Amniotic epithelial cell (primary cell): Measurements from ENCODE around the gene KLHDC8A.
A peak's percentile ranks its signal among the peaks of the same experiment; 100 is the strongest.
"Not testable (repeated sequence)": the region's sequence is repeated elsewhere in the genome, so short reads cannot be mapped to it uniquely, and the experiment has no call there.

Experiments used
- DNase-seq: peaks from one replicate; pipeline ENCODE4 v3.0.0-alpha.2; 2010; ENCODE audit warnings: low read depth

The KLHDC8A gene

GRCh38 chr1:205371871-205372660, 15.3 kb upstream of the KLHDC8A start:
- peak; percentile 93 for DNase-seq

DNA sequence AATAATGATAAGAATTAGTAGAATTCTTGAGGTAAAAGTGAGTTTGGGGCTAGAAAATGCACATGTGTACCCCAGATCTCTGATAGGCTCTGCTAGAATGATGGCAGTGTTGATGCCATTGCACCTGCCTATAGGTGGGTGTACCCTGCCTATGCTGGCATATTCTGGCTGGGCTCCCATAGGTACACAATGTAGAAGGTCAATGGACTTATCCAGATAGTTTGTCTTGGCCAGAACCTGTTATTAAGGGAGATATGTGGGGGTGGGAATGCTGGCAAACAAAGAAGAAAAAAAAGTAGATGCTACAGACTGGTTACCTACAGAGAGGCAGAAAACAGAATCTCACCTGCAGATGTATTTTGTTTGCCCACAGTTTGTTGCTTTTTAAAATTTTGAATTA, 14.1 kb upstream of the KLHDC8A start:
- no peak for DNase-seq

GRCh38 chr1:205369701-205370123, 13.0 kb upstream of the KLHDC8A start:
- DNase-seq, result no peak

GRCh38 chr1:205368478-205368877, 11.8 kb upstream of the KLHDC8A start:
- no peak for DNase-seq

DNA sequence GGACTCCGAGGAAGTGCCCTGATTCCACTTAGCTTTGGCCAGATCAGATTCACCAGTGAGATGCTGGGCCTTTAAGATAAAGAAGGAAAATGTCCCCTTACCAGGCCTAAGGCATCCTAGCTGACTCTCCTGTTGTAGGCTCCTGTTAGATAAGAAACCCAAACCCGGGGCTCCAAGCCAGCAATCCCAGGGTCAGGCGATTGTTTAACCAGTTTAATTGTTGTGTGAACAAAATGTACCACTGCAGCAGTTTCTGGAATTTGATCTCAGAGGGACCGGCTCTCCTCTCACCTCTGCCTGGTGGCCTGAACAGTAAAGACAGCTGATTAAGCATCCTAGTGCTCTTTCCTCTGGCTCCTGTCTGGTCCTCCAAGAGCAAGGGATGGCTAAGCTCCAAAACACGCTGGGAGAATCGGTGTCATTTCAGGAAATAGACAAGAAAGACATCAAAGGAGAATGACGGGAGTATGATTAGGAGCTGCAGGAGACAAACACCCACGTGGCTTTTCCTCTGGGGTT, 9.3 kb upstream of the KLHDC8A start:
- no peak for DNase-seq

DNA sequence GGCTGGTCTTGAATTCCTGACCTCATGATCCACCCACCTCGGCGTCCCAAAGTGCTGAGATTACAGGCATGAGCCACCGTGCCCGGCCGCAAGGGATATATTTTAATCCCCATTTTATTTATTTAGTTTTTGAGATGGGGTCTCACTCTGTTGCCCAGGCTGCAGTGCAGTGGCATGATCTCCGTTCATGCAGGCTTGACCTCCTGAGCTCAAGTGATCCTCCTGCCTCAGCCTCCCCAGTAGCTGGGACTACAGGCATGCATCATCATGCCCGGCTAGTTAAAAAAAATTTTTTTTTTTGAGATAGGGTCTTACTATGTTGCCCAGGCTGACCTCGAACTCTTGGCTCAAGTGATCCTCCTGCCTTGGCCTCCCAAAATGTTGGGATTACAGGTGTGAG, 8.4 kb upstream of the KLHDC8A start:
- not testable (repeated sequence) for DNase-seq

DNA sequence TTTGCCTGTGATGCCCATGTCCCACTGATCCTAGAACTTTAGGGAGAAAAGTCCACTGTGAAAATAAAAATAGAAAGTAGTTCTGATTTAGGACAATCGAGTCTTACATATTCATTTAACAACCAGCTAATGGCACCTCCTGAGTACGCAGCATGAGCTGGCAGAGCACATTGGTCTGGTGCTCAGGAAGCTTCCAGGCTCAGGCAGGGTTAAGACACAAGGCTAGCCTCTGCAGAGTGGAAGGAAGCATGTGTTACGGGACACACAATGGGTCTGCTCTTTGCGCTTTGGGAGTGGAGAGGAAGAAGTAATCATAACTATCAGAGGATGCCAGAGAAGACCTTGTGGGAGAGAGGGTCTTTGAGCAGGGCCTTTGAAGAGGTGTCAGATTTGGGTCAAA, 4.2 kb upstream of the KLHDC8A start:
- DNase-seq, result no peak

- no peak for DNase-seq
Observed at GRCh38 chr1:205359771-205360565, 3.2 kb upstream of the KLHDC8A start.

- DNase-seq, result no peak
Observed at GRCh38 chr1:205358579-205358978, 1.9 kb upstream of the KLHDC8A start.

DNA sequence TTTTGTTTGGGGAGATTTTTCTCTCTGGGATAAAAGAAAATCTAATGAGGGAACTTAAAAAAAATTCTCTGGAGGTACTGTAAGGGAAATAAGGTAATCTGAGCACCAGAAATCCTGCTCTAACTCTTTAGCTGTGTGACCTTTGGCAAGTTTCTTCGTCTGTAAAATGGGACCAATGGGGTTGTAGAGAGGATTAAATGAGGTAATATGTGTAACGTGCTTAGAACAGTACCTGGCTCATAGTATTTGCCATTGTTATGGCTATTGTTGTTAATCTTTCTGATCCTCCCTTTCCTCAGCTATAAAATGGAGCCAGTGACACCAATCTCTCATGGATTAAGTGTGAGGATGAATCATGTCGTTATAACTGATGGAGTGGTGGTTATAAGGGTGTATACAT, 845 bp upstream of the KLHDC8A start:
- no peak for DNase-seq

- peak; percentile 68 for DNase-seq
Observed at GRCh38 chr1:205355075-205355453, 1.7 kb downstream of the KLHDC8A start.

DNA sequence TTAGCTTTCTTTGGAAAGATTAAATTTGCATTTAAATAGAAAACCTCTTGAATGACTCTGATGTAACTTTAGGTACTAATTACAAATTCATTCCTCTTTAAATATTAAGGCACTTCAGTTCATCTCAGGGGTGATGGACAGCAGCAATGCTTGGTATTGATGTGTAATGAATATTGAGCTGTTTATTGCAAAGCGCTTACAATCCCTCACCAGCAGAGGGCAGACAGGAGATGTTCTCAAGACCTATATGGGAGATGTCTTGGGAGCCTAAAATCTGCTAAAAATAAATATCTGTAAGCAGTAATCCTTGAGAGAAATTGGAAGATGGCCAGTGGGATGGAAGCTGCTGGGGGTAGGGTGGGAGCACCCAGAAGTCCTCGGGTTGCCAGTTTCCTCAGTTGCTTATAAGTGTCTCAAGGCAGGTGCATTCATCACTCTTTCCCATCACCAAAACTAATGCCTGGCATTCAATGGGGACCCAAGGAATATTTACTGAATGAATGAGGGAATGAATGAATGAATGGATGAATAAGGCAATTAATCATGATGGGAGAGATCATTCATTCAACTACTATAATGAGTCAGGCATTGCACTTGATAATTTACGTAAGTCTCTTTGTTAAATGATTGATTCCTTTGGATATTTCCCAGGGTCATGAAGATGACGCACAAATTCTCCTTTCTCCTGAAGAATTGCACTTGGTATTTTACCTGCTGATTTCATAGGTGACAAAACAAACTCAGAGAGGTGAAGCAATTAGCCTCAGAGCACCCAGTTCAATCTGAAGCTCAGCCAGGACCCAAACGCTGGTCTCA, 2.3 kb downstream of the KLHDC8A start:
- peak; percentile 62 for DNase-seq

GRCh38 chr1:205353612-205354011, 3.1 kb downstream of the KLHDC8A start:
- peak; percentile 44 for DNase-seq

DNA sequence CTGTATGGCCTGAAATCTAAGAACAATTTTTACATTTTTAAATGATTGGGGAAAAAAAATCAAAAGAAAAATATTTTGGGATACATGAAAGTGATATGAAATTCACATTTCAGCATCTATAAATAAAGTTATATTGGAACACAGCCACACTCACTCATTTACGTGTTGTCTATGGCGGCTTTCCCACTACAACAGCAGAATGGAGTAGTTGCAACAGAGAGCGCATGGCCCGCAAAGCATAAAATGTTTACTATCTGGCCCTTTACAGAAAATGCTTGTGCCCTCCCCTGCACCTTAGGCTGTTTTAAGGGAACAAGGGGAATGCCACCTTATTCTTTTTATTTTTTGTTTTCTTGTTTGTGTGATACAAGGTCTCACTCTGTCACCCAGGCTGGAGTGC, 3.5 kb downstream of the KLHDC8A start:
- DNase-seq, result no peak

- peak; percentile 43 for DNase-seq
Observed at GRCh38 chr1:205351984-205352713, 4.6 kb downstream of the KLHDC8A start.

GRCh38 chr1:205350691-205351141, 6.0 kb downstream of the KLHDC8A start:
- DNase-seq, result no peak

DNA sequence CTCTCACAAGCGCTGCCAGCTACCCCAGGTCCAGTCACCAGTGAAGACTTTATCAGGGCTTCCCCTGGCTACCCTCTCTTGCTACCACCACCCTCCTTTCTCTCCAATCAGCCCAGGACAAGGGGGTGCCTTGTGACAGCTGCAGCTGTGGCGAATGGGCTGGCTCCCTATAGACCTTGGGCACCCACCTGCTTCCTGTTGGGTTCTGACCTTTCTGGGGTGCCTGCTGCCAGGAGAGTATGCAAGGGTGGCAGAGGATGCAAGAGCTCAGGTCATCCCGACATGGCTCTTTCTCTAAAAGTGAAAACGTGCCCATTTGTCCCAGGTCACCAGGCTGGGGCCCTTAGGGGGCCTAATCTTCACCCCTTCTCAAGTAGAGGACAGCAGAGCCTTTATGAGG, 6.6 kb downstream of the KLHDC8A start:
- no peak for DNase-seq

DNA sequence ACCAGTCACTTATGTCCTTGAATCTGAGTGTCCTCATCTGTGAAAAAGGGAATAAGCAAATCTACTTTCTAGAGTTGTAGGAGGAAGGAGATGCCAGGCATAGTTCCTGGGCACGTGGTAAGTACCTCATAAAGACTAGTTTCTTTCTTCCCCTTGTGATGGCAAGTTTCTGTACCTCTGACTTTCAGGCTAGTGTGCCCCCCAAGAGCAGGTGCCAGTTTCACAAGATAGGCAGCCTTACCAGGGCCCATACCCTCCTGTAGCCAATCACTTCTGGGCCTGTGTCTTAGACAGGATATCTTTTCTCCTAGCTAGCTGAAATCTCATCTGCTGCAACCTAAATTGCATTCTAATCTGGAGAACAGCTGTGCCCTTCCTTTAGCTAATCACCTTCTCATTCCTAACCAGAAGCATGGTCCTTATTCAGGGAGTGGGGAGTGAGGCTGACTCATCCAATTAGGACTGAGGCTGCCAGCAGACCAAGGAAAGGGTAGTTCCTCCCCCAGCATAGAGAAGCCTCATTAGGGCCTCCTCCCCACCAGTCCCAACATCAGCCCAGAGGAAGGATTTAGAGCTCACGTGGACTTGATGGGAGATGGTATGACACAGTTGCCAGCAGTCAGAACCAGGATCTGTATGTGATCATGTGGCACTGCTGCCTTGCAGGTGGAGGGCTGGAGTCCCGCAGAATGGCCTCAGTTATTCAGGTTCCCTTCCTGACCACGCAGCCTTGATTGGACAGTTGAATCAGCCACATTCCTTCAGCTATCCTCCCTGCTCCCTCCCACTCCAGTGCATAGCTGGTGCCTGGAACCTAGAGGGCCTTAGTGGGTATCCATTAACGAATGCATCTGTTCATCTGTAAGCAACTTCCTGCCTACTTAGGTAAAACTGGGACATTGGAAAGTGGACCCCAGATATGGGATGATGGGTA, 7.9 kb downstream of the KLHDC8A start:
- peak; percentile 66 for DNase-seq

- DNase-seq, result peak; percentile 23
Observed at GRCh38 chr1:205346956-205347574, 9.7 kb downstream of the KLHDC8A start.

DNA sequence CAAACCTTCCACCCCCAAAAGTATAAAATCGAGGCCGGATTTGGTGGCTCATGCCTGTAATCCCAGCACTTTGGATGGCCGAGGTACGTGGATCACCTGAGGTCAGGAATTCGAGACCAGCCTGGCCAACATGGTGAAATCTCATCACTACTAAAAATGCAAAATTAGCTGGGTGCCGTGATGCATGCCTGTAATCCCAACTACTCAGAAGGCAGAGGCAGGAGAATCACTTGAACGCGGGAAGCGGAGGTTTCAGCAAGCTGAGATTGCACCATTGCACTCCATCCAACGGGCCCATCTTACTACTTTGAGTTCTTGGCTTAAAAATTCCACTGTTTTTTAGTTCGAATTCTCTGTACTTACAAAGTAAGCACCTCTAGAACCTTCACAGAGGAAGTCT, 11.0 kb downstream of the KLHDC8A start:
- no peak for DNase-seq
